HG02759 (cell line): ENCODE results near the gene DDHD1.
A peak's percentile ranks its signal among the peaks of the same experiment; 100 is the strongest.
"Not testable (repeated sequence)": the region's sequence is repeated elsewhere in the genome, so short reads cannot be mapped to it uniquely, and the experiment has no call there.

Experiments
- ATAC-seq: cut with Tn5 transposase; IDR thresholded peaks from one replicate; pipeline ENCODE4 v1.9.1; 2021; ENCODE audit warnings: mild to moderate bottlenecking, moderate library complexity; ENCODE audit not compliant: unreplicated experiment

The DDHD1 gene

GRCh38 chr14:53152184-53152886, 788 bp downstream of the DDHD1 start:
- peak; percentile 23 for ATAC-seq

GRCh38 chr14:53151523-53152183, 1.5 kb downstream of the DDHD1 start:
- no peak for ATAC-seq

- no peak for ATAC-seq
Observed at GRCh38 chr14:53149668-53150316, 3.3 kb downstream of the DDHD1 start.

- ATAC-seq: no peak
Observed at GRCh38 chr14:53148671-53149070, 4.5 kb downstream of the DDHD1 start.

- ATAC-seq: no peak
Observed at GRCh38 chr14:53147893-53148292, 5.2 kb downstream of the DDHD1 start.

GRCh38 chr14:53147208-53147607, 5.9 kb downstream of the DDHD1 start:
- peak; percentile 39 for ATAC-seq

GRCh38 chr14:53146739-53147138, 6.4 kb downstream of the DDHD1 start:
- no peak for ATAC-seq

- ATAC-seq: peak; percentile 74
Observed at GRCh38 chr14:53144244-53144643, 8.9 kb downstream of the DDHD1 start.

GRCh38 chr14:53140585-53140984, 12.5 kb downstream of the DDHD1 start:
- no peak for ATAC-seq

- no peak for ATAC-seq
Observed at GRCh38 chr14:53137568-53138203, 15.4 kb downstream of the DDHD1 start.

GRCh38 chr14:53130491-53130890, 22.6 kb downstream of the DDHD1 start:
- not testable (repeated sequence) for ATAC-seq

GRCh38 chr14:53128303-53129028, 24.7 kb downstream of the DDHD1 start:
- no peak for ATAC-seq

GRCh38 chr14:53127832-53128231, 25.3 kb downstream of the DDHD1 start:
- ATAC-seq: no peak

- no peak for ATAC-seq
Observed at GRCh38 chr14:53127151-53127550, 26.0 kb downstream of the DDHD1 start.

GRCh38 chr14:53126731-53127130, 26.4 kb downstream of the DDHD1 start:
- ATAC-seq: no peak

- ATAC-seq: no peak
Observed at GRCh38 chr14:53124786-53125185, 28.3 kb downstream of the DDHD1 start.

GRCh38 chr14:53121419-53121818, 31.7 kb downstream of the DDHD1 start:
- ATAC-seq: not testable (repeated sequence)

GRCh38 chr14:53117479-53117878, 35.6 kb downstream of the DDHD1 start:
- ATAC-seq: not testable (repeated sequence)

GRCh38 chr14:53113989-53114388, 39.1 kb downstream of the DDHD1 start:
- ATAC-seq: no peak

- ATAC-seq: no peak
Observed at GRCh38 chr14:53110096-53110495, 43.0 kb downstream of the DDHD1 start.
